Measurements from ENCODE around the gene COPG1. TPM values are rescaled to one million over a fixed set of nuclear protein-coding genes. Genes with fewer than 3 reads are reported as not detected.

COPG1 gene
- total RNA-seq, 1 donor from 2014 or later, result 122 TPM

DNA sequence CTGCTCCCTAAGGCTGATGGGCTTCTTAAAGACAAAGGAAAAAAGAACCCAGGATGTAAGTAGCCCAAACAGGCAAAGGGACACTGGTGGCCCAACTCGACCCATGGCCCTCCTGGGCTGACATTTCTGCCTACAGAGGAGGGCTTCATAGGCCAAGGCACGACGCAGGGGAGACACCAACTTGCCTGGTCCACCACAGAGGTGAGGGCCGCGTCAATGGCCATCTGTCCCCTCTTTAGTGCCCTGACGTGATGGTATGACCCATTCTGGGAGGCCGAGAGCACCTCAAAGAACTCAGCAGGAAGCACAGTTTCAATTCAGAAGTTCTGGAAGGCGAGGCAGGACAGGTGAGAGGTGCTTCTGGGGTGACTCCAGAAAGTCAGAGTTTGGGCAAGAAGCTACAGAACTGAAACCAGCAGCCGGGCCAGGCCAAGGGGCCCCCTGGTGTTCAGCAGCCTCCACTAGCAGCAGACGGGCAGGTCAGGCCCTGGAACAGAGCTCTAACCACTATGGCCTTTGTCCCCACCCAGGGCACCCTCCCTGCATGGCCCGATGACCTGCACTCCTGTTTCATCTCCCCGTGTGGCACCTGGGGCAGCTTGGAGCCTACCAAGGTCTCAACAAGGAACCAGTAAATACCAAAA is 74.4 kb downstream of the COPG1 start:
- DNase-seq (ENCODE audit: low spot score), result no peak
- intact Hi-C loops (cut with DNase I), result no loop called here

DNA sequence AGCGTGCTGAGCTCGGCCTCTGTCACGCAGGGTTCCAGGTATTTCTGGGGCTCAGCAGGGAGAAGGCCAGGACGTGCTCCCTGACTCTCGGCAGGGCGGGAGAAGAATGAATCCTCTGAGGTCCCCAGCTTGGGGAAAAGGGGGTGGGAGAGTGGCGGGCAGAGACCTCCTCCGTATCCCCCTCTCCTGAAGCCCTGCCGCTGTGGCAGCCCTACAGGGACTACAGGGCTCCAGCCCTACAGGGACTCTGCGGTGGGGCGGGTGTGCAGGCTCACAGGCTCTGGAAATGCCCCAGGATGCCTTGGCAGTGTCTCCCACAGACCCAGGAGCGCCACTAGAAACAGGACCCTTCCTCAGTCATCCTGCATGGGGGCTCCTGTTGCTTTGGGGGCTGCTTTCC is 75.4 kb downstream of the COPG1 start:
- DNase-seq (ENCODE audit: low spot score), result no peak
- intact Hi-C loops (cut with DNase I), result no loop called here

DNA sequence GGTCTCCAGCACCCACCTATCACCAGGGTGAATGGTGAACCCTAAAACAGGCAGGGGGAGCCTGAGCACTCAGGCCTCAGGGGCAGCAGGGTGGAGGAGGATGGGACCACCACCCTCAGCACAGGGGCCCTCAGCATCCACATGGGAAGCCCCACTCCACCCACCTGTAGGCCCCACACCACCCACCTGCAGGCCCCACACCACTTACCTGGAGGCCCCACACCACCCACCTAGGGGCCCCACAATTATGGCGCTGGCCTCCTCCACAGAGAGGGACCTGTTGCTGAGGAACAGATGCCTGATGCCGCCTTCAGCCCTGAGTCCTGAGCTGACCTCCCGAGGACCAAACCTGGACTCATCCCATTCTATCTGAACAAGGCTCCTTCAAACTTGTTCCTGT is 76.0 kb downstream of the COPG1 start:
- no peak for DNase-seq (ENCODE audit: low spot score)
- intact Hi-C loops (cut with DNase I), result no loop called here

DNA sequence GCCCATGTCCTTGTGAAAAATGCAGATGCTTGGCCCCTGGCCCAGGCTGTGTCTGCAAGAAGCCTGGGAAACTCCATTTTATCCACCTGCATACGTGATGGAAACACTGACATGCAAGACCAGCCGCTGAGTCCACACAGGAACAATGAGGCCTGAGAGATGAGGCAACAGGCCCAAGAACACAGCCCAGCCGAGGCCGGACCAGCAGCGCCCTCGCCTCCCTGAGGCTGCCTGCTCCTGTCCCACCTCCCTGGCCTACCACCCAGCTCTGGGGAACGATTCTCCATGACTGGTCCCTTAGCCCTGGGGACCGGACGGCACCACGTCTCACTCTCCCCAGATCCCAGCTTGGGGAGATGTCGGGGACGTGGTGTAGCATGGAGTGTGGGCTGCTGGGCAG is 76.7 kb downstream of the COPG1 start:
- intact Hi-C loops (cut with DNase I), result no loop called here
- no peak for DNase-seq (ENCODE audit: low spot score)

DNA sequence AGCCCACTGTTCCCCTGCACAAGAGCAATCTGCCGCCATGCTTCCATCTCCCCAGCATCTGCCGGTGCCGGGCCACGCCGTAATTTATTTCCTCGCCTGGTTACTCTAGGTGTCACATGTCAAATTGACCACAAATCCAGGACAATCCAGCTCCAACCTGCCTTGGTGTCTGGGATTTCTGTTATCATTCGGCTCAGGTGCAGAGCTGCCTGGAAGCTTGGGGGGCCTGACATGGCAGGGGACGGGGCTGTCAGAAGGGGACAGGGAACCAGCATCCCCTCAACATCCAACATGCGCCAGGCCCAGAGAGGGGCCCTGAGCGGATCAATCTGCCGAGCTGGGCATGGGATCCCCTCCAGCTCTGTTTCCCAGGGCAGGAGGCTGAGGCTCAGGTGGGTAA is 77.2 kb downstream of the COPG1 start:
- no peak for DNase-seq (ENCODE audit: low spot score)
- intact Hi-C loops (cut with DNase I), result no loop called here

Small RNA genes lying within 50 kb of the gene (microRNA-seq; reads per million reads assigned to microRNA genes)
- gene MIR6826, result not detected

Other genes starting within 250 kb of the COPG1 start
- gene EFCC1, start 248.3 kb upstream of the COPG1 start, total RNA-seq, result 1.7 TPM
- 0.27 TPM for gene GP9, start 188.8 kb upstream of the COPG1 start, total RNA-seq
- 3.4 TPM for gene RAB43, start 127.8 kb upstream of the COPG1 start, total RNA-seq
- 23.9 TPM for gene ISY1, start 88.5 kb upstream of the COPG1 start, total RNA-seq
- gene CNBP, start 65.7 kb upstream of the COPG1 start, total RNA-seq, result 458 TPM
- 32.9 TPM for gene HMCES, start 29.3 kb downstream of the COPG1 start, total RNA-seq
- 0.16 TPM for gene EFCAB12, start 179.0 kb downstream of the COPG1 start, total RNA-seq
- 18.2 TPM for gene MBD4, start 190.3 kb downstream of the COPG1 start, total RNA-seq
- gene IFT122, start 190.6 kb downstream of the COPG1 start, total RNA-seq, result 11.0 TPM